SK-N-SH treated with all-trans-retinoic acid at 6 μM for 48 hours (cell line): Measurements from ENCODE around the gene ADORA1.

Experiments
- ZFP30 ChIP-seq: fragments of 450-650 bp; formaldehyde crosslinking; IDR thresholded peaks from 2 replicates; pipeline ENCODE4 v1.5.0; 2022; ENCODE audit warnings: mild to moderate bottlenecking, moderate library complexity
- ZNF565 ChIP-seq: fragments of 450-650 bp; formaldehyde crosslinking; conservative IDR thresholded peaks from 2 replicates; pipeline ENCODE4 v1.5.0; 2020; ENCODE audit warnings: low read depth, mild to moderate bottlenecking, moderate library complexity

GRCh38 chr1:203146537-203146936 is 19.0 kb downstream of the ADORA1 start:
- no peak for TF ChIP-seq ZNF565 (CRISPR knock-in tag)
- TF ChIP-seq ZFP30 (CRISPR knock-in tag): no peak
